Endothelial cell (in vitro differentiated cells): Measurements from ENCODE around the gene IL1RAPL1. TPM values are rescaled to one million over a fixed set of nuclear protein-coding genes. Genes with fewer than 3 reads are reported as not detected.

Experiments
- DNase-seq: peaks from one replicate; pipeline ENCODE4 v3.0.0; 2021; ENCODE audit warnings: low spot score
- H3K27ac Mint-ChIP-seq: one replicate; pipeline ENCODE4 v1.8.0; 2021; ENCODE audit warnings: mixed read lengths, inconsistent platforms; ENCODE audit not compliant: unreplicated experiment
- H3K27me3 Mint-ChIP-seq: one replicate; pipeline ENCODE4 v1.8.0; 2021; ENCODE audit warnings: mild to moderate bottlenecking, moderate library complexity, mixed read lengths, inconsistent platforms; ENCODE audit not compliant: unreplicated experiment
- H3K36me3 Mint-ChIP-seq: one replicate; pipeline ENCODE4 v1.8.0; 2021; ENCODE audit warnings: mild to moderate bottlenecking, low read depth, mixed read lengths, inconsistent platforms; ENCODE audit not compliant: unreplicated experiment
- H3K4me1 Mint-ChIP-seq: one replicate; pipeline ENCODE4 v1.8.0; 2021; ENCODE audit warnings: mild to moderate bottlenecking, mixed read lengths, inconsistent platforms; ENCODE audit not compliant: unreplicated experiment
- H3K4me3 Mint-ChIP-seq: one replicate; pipeline ENCODE4 v1.8.0; 2021; ENCODE audit warnings: mild to moderate bottlenecking, mixed read lengths, inconsistent platforms; ENCODE audit not compliant: unreplicated experiment
- H3K9me3 Mint-ChIP-seq: one replicate; pipeline ENCODE4 v1.8.0; 2021; ENCODE audit warnings: mixed read lengths, inconsistent platforms; ENCODE audit not compliant: unreplicated experiment
- total RNA-seq: library from RNA; stranded (reverse); fragmentation: NEBNext Ultra II Directional; extraction: Animal tissue kit (Norgen Biotek cat#: 25700); gene quantifications from one replicate; pipeline ENCODE4 v1.2.1, GENCODE V29; 2021; ENCODE audit not compliant: unreplicated experiment
- TF ChIP-seq, protein P1 (sequence below): fragments of 200-600 bp; sonication (generic); IDR thresholded peaks from one replicate; pipeline ENCODE4 v1.5.0; 2021; ENCODE audit warnings: antibody characterized with exemption; ENCODE audit not compliant: unreplicated experiment

Gene IL1RAPL1
- total RNA-seq, 1 donor from 2014 or later = 0.18 TPM

DNA sequence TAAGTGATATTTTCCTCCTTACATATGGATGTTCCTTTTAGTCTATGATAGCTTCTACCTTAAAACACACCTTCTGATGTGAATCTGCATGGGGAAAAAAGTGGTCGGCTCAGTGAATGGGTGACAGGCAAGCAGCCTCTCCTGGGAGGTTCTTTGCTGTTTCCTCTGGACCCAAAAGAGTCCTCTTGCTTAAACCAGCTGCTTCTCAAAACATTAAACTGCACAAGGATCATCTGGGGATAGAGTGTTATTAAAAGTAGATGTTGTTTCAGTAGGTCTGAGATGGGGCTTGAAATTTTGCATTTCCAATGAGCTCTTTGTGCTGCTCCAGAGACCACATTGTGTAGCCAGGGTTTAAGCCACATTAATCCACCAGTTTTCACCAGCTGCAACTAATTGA, 452.9 kb downstream of the IL1RAPL1 start:
- Mint-ChIP-seq H3K9me3 (no peaks in the 10 kb centered on the region), H3K4me1 (no peaks in the 10 kb centered on the region), H3K4me3 (no peak overlapping the region), H3K27ac (no peak overlapping the region), H3K36me3 (no peaks in the 10 kb centered on the region), H3K27me3 (peaks cover 2% of the 10 kb centered on the region)
- no peak for DNase-seq
- TF ChIP-seq, protein P1, sequence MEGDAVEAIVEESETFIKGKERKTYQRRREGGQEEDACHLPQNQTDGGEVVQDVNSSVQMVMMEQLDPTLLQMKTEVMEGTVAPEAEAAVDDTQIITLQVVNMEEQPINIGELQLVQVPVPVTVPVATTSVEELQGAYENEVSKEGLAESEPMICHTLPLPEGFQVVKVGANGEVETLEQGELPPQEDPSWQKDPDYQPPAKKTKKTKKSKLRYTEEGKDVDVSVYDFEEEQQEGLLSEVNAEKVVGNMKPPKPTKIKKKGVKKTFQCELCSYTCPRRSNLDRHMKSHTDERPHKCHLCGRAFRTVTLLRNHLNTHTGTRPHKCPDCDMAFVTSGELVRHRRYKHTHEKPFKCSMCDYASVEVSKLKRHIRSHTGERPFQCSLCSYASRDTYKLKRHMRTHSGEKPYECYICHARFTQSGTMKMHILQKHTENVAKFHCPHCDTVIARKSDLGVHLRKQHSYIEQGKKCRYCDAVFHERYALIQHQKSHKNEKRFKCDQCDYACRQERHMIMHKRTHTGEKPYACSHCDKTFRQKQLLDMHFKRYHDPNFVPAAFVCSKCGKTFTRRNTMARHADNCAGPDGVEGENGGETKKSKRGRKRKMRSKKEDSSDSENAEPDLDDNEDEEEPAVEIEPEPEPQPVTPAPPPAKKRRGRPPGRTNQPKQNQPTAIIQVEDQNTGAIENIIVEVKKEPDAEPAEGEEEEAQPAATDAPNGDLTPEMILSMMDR = no peak

DNA sequence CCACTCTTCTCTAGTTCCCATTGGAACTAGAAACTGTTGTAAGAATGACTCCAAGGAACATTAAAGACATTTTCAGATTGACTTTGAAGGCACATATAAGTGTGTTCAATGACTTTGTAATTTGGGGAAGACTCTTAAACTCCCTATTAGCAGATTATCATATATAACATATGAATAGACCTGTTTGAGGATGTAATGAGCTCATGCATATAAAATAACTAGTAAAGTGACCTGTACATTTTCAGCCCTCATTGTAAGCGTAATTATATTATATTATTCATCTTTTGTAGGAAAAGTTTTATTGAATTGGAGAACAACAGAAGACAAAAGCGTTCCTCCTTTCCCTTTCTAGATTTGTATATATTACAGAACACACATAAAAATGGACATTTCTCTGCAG, 455.1 kb downstream of the IL1RAPL1 start:
- Mint-ChIP-seq H3K4me3 (no peak overlapping the region), H3K36me3 (no peaks in the 10 kb centered on the region), H3K27ac (no peak overlapping the region), H3K4me1 (no peaks in the 10 kb centered on the region), H3K9me3 (no peaks in the 10 kb centered on the region), H3K27me3 (peaks cover 2% of the 10 kb centered on the region)
- TF ChIP-seq, protein P1 = no peak
- no peak for DNase-seq

DNA sequence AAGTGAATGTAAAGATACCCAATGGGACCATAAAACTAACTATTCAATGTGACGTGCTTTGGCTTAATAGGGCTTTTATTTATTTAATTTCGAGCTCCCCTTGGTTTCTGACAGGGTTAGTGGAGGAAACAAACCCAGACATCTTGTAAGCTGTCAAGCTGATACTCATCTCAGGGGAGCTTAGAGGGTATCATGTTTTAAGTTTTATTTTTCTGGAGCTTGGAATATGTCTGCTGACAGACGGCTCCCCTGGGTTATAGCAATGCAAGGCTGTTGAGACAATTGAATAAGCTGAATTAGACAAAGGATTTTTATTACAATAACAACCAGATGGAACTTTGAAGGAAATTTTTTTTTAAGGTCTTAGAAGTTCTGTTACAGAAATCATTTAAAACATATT, 456.5 kb downstream of the IL1RAPL1 start:
- Mint-ChIP-seq H3K4me1 (no peaks in the 10 kb centered on the region), H3K4me3 (no peak overlapping the region), H3K36me3 (no peaks in the 10 kb centered on the region), H3K27ac (no peak overlapping the region), H3K27me3 (peaks cover 2% of the 10 kb centered on the region), H3K9me3 (no peaks in the 10 kb centered on the region)
- TF ChIP-seq, protein P1 = no peak
- no peak for DNase-seq

DNA sequence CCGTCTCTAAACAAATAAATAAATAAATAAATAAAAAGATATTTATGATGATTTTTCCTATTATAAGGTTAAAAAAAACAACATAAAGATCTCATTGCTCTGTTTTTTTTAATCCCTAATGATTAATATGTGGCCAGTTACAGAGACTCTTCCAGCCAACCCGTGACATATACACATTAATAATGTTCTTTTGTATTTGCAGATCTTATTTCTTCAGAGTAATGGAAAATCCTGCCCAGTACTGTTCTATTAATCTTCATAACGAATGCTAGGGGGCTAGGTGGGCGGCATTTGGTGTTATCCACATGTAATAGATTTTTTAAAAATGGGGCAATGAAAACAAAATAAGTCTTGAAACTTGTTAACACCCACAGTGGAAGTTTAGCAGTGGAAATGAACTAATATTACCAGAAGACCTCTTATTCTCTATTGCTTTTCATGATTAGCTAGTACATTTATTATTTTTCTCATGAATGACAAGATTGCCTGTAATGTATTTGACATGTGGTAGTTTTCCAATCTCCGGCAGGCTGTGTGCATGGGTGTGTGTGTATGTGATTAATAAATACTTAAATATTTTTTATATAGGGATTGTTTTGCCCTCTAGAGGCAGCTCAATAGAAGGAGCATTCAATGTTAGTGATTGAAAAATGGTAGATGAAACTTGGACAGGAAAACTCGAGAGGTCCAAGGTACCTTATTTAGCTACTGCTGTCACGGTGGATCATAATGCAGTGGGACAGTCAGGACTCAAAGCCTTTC, 457.4 kb downstream of the IL1RAPL1 start:
- no peaks in the 10 kb centered on the region for H3K9me3 Mint-ChIP-seq
- no peak for DNase-seq
- no peak overlapping the region for H3K27ac Mint-ChIP-seq
- no peaks in the 10 kb centered on the region for H3K4me1 Mint-ChIP-seq
- TF ChIP-seq, protein P1 = no peak
- H3K4me3 Mint-ChIP-seq = no peak overlapping the region
- H3K36me3 Mint-ChIP-seq = no peaks in the 10 kb centered on the region
- H3K27me3 Mint-ChIP-seq = peaks cover 2% of the 10 kb centered on the region

DNA sequence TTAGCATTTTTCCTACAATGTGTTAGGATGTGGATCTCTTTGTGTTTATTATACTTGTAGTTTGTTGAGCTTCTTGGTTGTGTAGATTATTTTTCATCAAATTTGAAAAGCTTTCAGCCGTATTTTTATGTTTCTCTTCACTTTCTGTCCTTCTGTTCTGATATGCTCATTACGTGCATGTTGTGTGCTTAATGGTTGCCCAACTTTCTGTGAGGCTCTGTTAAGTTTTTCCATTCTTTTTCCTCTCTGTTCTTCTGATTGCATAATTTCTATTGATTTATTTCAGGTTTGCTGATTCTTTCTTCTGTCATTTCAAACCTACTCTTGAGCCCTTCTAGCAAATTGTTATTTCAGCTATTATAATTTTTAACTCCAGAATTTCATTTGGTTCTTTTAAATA, 478.2 kb downstream of the IL1RAPL1 start:
- DNase-seq = no peak
- Mint-ChIP-seq H3K27ac (no peak overlapping the region), H3K4me3 (no peak overlapping the region), H3K36me3 (no peaks in the 10 kb centered on the region), H3K27me3 (no peaks in the 10 kb centered on the region), H3K4me1 (no peaks in the 10 kb centered on the region), H3K9me3 (no peaks in the 10 kb centered on the region)
- TF ChIP-seq, protein P1 = no peak
